Coronary artery (tissue), 2 donors: Measurements from ENCODE around the gene PEX5L.

ENCODE experiments used
- DNase-seq: peaks from one replicate; pipeline ENCODE4 v3.0.0-alpha.2; 2017; ENCODE audit warnings: low spot score
- H3K27ac ChIP-seq, 2 donors: fragments of 200-600 bp; sonication (generic); one replicate each; pipeline ENCODE4 v1.5.1; 2016 to 2019
- H3K4me3 ChIP-seq: fragments of 200-600 bp; sonication (generic); 2 replicates; pipeline ENCODE4 v1.5.1; 2016; ENCODE audit warnings: mild to moderate bottlenecking, moderate library complexity
- CTCF ChIP-seq: fragments of 200-600 bp; sonication (generic); IDR thresholded peaks from one replicate; pipeline ENCODE4 v1.5.1; 2019; ENCODE audit warnings: antibody characterized with exemption

PEX5L gene

GRCh38 chr3:179958143-179958542 is 78.6 kb downstream of the PEX5L start:
- Histone ChIP-seq H3K4me3 (no peak overlapping the region), H3K27ac (no peak overlapping the region)
- no peak for TF ChIP-seq CTCF
- no peak for DNase-seq

- DNase-seq, result no peak
- no peak overlapping the region for H3K27ac ChIP-seq
- TF ChIP-seq CTCF, result no peak
- no peak overlapping the region for H3K4me3 ChIP-seq
Measured at GRCh38 chr3:179957264-179957845, 79.4 kb downstream of the PEX5L start.

GRCh38 chr3:179956416-179956830 is 80.3 kb downstream of the PEX5L start:
- Histone ChIP-seq H3K4me3 (no peak overlapping the region), H3K27ac (no peak overlapping the region)
- no peak for TF ChIP-seq CTCF
- DNase-seq, result no peak

- no peak overlapping the region for H3K27ac ChIP-seq
- no peak for DNase-seq
- TF ChIP-seq CTCF, result no peak
- H3K4me3 ChIP-seq, result no peak overlapping the region
Measured at GRCh38 chr3:179955809-179956208, 80.9 kb downstream of the PEX5L start.

- Histone ChIP-seq H3K27ac (no peak overlapping the region), H3K4me3 (no peak overlapping the region)
- DNase-seq, result no peak
- TF ChIP-seq CTCF, result no peak
Measured at GRCh38 chr3:179955286-179955685, 81.5 kb downstream of the PEX5L start.

- H3K4me3 ChIP-seq, result no peak overlapping the region
- no peak for DNase-seq
- TF ChIP-seq CTCF, result no peak
- no peak overlapping the region for H3K27ac ChIP-seq
Measured at GRCh38 chr3:179953993-179954870, 82.5 kb downstream of the PEX5L start.

GRCh38 chr3:179950840-179951239 is 85.9 kb downstream of the PEX5L start:
- no peak for DNase-seq
- no peak for TF ChIP-seq CTCF
- no peak overlapping the region for H3K27ac ChIP-seq
- no peak overlapping the region for H3K4me3 ChIP-seq
